ENCODE measurements around the gene RAD23B. TPM values are rescaled to one million over a fixed set of nuclear protein-coding genes. Genes with fewer than 3 reads are reported as not detected.

The RAD23B gene
- total RNA-seq, 4 donors from 2014 or later: 45.7 to 57.4 (median 50.5) TPM

- DNase-seq: no peak
- H3K4me1 ChIP-seq: no peaks in the 10 kb centered on the region
- no peaks in the 10 kb centered on the region for H3K9me3 ChIP-seq
- H3K27me3 ChIP-seq: no peaks in the 10 kb centered on the region
- no peak overlapping the region for H3K4me3 ChIP-seq
- TF ChIP-seq POLR2A (IDR thresholded peaks at IDR 0.05) (no peak), CTCF (IDR thresholded peaks at IDR 0.05) (no peak)
- no peak overlapping the region for H3K27ac ChIP-seq
- peaks cover 0 to 45% (median 0%) of the 10 kb centered on the region in 3 donors for H3K36me3 ChIP-seq
Measured at GRCh38 chr9:107312376-107313050, 29.4 kb downstream of the RAD23B start.

GRCh38 chr9:107313555-107314096 is 30.5 kb downstream of the RAD23B start:
- no peaks in the 10 kb centered on the region for H3K27me3 ChIP-seq
- H3K36me3 ChIP-seq: peaks cover 0 to 44% (median 0%) of the 10 kb centered on the region in 3 donors
- H3K4me1 ChIP-seq: no peaks in the 10 kb centered on the region
- H3K27ac ChIP-seq: no peak overlapping the region
- no peak for DNase-seq
- TF ChIP-seq POLR2A (IDR thresholded peaks at IDR 0.05) (no peak), CTCF (IDR thresholded peaks at IDR 0.05) (no peak)
- no peaks in the 10 kb centered on the region for H3K9me3 ChIP-seq
- no peak overlapping the region for H3K4me3 ChIP-seq

GRCh38 chr9:107314763-107315162 is 31.7 kb downstream of the RAD23B start:
- H3K4me3 ChIP-seq: no peak overlapping the region
- H3K4me1 ChIP-seq: no peaks in the 10 kb centered on the region
- TF ChIP-seq POLR2A (IDR thresholded peaks at IDR 0.05) (no peak), CTCF (IDR thresholded peaks at IDR 0.05) (no peak)
- no peaks in the 10 kb centered on the region for H3K9me3 ChIP-seq
- H3K36me3 ChIP-seq: peaks cover 0 to 46% (median 0%) of the 10 kb centered on the region in 3 donors
- H3K27me3 ChIP-seq: no peaks in the 10 kb centered on the region
- no peak overlapping the region for H3K27ac ChIP-seq
- DNase-seq: no peak

GRCh38 chr9:107316795-107317661 is 33.9 kb downstream of the RAD23B start:
- Histone ChIP-seq H3K27ac (no peak overlapping the region), H3K36me3 (peaks cover 0 to 64% (median 0%) of the 10 kb centered on the region in 3 donors), H3K27me3 (no peaks in the 10 kb centered on the region), H3K4me1 (no peaks in the 10 kb centered on the region), H3K9me3 (no peaks in the 10 kb centered on the region), H3K4me3 (no peak overlapping the region)
- no peak for TF ChIP-seq CTCF (IDR thresholded peaks at IDR 0.05)
- no peak for TF ChIP-seq POLR2A (IDR thresholded peaks at IDR 0.05)
- DNase-seq: no peak

- no peaks in the 10 kb centered on the region for H3K27me3 ChIP-seq
- no peaks in the 10 kb centered on the region for H3K4me1 ChIP-seq
- peaks cover 0 to 78% (median 0%) of the 10 kb centered on the region in 3 donors for H3K36me3 ChIP-seq
- H3K4me3 ChIP-seq: no peak overlapping the region
- no peak overlapping the region for H3K27ac ChIP-seq
- no peak for TF ChIP-seq CTCF (IDR thresholded peaks at IDR 0.05)
- TF ChIP-seq POLR2A (IDR thresholded peaks at IDR 0.05): no peak
- DNase-seq: no peak
- no peaks in the 10 kb centered on the region for H3K9me3 ChIP-seq
Measured at GRCh38 chr9:107322643-107323042, 39.6 kb downstream of the RAD23B start.

Data from Peyer's patch (tissue), 4 donors.